ENCODE data around the gene MATK.

Gene MATK

DNA sequence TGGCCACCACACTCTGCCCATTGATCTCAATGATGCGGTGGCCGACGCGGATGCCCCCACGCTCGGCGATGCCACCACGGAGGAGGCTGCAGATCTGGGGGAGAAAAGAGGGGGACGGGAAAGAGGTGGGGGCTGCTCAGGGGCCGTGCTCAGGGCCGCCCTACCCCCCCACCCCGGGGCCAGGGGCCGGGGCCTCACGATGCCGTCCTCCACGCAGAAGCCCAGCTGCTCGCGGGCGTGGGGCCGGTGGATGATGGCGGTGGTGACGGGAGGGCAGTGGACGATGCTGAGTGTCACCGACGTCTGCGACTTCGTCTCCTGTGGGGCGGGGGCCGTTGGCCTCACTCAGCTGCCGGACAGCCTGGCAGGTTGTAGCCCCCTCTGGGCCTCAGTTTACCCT is 34.9 kb downstream of the MATK start:
- DNase-seq = no peak
- no peak for ATAC-seq

DNA sequence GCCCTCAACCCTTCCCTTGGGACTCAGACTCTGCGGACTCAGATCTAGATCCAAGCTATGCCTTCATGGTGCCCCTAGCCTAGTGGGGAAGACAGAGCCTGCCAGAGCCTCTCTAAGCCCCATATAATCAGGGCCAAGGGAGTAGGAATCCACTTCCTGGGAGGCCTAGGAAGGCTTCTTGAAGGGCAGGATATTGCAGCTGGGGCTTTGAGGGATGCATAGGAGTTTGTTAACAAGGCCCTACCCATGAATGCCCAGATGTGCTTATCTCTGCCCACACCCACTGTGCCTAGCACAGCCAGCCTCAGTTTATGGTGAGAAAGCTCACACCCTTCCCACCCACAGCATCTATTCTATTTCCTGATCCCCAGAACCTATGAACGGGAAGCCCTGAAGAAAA is 36.0 kb downstream of the MATK start:
- DNase-seq (no peak), ATAC-seq (no peak)

DNA sequence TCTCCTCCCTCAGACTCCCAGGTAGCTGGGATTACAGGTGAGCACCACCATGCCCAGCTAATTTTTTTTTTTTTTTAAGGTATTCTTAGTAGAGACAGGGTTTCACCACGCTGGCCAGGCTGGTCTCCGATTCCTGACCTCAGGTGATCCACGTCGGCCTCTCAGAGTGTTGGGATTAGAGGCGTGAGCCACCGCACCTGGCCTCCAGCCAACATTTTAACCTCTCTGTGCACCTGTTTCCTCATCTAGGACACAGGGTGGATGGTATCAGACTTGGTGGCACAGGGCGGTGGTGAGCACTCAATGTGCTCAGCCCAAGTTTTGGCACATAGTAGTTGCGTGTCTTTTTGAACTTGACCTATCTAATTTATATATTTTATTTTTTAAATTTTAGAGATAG is 37.2 kb downstream of the MATK start:
- ATAC-seq (no peak), DNase-seq (no peak)

DNA sequence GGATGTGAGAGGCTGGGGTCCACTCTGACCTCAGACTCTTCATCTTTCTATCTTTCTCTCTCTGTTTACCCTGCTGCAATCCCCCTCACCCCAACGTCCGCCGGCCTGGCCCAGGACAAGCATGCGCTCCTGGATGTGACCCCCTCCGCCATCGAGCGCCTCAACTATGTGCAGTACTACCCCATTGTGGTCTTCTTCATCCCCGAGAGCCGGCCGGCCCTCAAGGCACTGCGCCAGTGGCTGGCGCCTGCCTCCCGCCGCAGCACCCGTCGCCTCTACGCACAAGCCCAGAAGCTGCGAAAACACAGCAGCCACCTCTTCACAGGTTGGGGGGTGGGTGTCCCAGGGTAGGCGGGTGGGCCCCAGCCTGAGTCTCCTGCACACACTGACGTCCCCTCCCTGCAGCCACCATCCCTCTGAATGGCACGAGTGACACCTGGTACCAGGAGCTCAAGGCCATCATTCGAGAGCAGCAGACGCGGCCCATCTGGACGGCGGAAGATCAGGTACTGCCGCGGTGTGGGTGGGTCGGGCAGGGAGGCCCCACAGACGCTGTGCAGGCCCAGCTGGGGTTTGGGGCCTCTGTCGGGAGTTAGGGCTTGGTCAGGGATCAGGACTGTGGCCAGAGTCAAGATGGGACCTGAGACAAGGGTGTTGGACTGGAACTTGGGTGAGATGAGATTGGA is 39.7 kb downstream of the MATK start:
- DNase-seq (no peak), ATAC-seq (no peak)

DNA sequence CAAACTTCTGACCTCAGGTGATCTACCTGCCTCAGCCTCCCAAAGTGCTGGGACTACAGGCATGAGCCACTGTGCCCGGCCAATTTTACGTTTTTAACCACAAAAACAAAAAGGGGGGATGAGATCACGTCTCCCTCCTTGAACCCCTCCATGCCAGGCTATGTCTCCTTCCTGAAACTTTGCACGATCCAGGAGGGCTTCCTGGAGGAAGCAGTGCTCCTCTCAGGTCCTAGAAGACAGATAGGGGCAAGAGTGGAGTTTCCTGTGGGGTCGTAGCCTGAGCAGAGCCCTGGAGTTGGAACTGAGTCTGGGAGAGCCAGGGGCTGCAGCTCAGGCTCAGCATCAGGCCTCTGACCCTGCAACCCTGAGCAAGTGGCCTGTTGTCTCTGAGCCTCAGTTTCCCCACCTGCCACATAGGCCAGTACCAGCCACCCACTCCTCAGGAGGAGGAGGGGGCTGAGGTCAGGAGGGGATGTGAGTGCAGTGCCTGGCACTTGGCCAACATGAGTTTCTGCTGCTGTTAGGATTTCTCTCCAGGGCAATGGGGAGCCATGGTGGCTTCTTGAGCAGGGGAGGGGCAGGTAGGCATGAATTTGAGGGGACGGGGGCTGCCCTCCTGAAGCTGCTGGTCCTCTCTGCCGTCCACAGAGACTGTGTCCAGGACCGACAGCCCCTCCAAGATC is 40.7 kb downstream of the MATK start:
- DNase-seq (no peak), ATAC-seq (no peak)

DNA sequence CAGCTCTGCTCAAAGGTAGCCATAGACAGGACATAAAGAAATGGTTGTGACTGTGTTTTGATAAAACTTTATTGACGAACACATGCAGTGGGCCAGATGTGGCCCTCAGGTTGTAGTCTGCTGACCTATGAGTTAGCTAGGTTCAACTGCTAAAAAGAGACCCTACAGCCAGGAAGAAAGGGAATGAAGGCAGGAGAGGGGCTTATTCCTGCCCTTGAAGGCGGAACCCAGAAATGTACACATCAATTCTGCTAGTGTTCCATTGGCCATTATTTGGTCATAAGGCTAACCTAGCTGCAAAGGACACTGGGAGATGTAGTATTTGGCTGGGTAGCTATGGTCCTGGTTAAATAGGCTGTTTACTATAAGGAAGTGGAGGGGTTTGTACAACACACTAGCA is 42.7 kb downstream of the MATK start:
- DNase-seq (no peak), ATAC-seq (no peak)

DNA sequence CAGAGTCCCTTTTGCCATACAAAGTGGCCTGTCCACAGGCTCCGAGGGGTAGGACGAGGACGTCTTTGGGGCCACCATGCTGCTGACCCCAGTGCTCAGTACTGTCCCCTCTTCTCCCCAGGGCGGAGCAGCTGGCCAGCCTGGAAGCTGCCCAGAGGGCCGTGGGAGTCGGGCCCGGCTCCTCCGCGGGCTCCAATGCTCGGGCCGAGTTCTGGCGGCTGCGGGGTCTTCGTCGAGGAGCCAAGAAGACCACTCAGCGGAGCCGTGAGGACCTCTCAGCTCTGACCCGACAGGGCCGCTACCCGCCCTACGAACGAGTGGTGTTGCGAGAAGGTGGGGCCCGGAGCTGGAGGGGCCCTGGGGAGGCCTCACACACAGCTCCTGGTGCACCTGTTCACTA is 45.8 kb downstream of the MATK start:
- DNase-seq = no peak
- no peak for ATAC-seq

DNA sequence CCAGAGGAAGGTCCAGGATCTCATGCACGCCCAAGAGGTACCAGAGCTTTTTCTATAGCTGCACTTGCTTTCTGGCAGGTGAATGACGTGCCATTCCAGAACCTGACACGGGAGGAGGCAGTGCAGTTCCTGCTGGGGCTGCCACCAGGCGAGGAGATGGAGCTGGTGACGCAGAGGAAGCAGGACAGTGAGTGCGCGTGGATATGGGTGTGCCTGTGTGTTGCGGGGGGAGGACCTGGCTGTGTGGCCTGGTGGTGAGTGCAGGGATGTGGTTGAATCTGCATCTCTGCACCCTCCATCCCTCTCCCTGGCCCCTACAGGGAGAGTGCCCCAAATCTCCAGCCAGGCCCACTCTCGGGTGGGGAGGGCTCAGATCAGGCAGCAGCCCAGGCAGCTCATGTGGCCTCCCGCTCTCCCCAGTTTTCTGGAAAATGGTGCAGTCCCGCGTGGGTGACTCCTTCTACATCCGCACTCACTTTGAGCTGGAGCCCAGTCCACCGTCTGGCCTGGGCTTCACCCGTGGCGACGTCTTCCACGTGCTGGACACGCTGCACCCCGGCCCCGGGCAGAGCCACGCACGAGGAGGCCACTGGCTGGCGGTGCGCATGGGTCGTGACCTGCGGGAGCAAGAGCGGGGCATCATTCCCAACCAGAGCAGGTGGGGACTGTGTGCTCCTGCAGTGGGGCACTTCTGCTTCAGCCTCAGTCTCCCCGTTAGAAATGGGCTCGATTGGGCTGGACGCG is 47.5 kb downstream of the MATK start:
- DNase-seq (no peak), ATAC-seq (no peak)

DNA sequence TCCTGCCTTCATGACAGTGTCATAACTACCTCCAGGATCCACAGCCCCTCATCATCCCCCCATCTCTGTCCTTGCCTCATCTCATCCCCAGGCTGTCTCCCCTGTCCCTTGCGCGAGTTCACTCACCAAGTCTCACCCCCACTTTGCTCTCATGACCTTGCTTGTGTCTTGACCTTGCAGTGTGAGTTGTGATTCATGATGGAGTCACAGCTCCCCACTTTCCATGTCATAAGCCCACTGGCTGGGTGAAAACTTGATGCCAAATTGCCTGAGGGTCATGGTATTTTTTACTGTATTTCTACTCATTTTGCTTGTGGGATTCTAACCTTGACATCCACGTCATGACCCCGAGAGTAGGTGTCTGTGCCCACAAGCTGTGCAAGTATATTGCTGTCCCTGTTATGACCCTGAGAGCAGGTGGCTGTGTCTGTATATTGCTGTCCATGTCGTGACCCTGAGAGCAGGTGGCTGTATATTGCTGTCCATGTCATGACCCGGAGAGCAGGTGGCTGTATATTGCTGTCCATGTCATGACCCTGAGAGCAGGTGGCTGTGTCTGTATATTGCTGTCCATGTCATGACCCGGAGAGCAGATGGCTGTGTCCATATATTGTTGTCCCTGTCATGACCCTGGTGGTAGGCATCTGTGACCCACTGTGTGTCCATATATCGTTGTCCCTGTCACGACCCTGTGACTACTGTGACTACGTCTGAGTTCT is 48.5 kb downstream of the MATK start:
- no peak for DNase-seq
- no peak for ATAC-seq

DNA sequence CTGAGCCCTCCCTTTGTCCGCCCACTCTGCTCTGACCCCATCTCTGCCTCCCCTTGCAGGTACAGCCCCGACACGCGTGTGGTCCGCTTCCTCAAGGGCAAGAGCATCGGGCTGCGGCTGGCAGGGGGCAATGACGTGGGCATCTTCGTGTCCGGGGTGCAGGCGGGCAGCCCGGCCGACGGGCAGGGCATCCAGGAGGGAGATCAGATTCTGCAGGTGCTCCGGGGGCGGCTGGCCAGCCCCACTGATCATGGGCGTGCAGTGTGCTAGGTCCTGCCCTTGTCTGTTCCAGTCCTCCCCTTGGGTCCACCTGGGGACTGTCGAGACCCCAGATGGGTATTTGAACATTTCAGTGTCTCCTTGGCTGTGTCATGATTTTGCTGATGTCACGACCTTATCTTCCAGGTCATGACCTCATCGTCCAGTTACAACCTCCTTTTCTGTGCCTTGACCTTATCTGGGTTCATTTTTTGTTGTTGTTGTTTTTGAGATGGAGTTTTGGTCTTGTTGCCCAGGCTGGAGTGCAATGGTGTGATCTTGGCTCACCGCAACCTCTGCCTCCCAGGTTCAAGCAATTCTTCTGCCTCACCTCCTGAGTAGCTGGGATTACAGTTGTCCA is 50.0 kb downstream of the MATK start:
- DNase-seq (no peak), ATAC-seq (no peak)

DNA sequence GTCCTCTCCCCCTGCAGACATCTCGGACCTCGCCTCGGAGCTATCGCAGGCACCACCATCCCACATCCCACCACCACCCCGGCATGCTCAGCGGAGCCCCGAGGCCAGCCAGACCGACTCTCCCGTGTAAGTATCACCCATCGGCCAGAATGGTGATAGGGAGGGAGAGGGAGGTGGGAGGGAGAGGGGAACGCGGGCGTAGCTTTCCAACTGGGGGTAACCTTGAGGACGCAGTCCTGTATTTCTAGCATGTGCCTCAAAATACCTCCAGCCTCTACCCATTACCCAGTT is 51.9 kb downstream of the MATK start:
- DNase-seq (no peak), ATAC-seq (no peak)

DNA sequence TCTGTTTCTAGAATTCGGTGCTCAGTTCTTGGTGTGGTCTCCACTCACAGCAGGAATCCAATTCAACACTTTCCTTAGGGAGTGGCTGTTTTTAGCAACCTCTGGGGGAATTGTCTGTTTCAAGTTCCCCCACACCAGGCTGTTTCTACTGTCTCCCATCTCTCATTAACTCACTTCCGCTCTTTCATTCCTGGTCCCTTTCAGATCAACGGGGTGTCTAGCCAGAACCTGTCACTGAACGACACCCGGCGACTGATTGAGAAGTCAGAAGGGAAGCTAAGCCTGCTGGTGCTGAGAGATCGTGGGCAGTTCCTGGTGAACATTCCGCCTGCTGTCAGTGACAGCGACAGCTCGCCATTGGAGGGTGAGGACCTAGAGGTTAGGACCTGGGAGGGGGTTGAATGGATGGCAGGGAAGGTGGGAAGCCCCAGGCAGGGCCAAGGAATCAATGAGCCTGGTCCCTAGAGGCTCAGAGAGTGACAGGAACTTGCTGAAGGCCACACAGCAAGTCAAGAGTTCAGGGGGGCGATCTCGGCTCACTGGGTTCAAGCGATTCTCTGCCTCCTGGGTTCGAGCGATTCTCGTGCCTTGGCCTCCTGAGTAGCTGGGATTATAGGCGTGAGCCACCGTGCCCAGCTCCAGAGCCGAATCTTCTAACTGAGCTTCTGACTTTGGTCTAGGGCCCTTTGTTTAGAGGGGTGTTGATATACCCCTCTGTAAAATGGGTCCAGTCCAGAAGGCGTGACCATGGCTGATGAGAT is 52.5 kb downstream of the MATK start:
- DNase-seq (no peak), ATAC-seq (no peak)

DNA sequence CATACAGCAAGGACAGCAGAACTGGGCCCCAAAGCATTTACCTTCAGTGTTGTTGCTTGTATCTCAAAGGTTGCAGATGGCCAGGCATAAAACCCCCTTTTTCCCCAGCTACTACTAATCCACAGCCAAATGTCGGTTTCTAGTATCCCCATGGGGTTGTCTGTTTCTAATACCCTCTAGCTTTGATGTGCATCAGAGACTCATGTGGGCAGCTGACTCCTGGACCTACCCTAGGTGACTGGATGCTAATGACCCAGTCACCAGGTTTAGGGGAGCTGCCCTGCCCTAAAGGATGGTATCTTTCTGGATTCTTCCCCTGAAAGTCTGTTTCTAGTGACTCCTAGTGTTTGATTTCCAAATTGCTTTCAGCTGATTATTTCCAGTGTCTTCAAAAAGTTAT is 54.1 kb downstream of the MATK start:
- ATAC-seq (no peak), DNase-seq (no peak)

DNA sequence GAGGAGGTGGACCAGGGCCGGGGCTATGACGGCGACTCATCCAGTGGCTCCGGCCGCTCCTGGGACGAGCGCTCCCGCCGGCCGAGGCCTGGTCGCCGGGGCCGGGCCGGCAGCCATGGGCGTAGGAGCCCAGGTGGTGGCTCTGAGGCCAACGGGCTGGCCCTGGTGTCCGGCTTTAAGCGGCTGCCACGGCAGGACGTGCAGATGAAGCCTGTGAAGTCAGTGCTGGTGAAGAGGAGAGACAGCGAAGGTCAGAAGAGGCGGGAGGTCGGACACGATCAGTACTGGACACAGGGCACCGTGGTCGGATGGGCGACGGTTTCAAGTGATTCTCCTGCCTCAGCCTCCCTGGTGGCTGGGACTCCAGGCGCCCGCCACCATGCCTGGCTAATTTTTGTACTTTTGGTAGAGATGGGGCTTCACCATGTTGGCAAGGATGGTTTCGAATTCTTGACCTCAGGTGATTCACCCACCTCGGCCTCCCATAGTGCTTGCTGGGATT is 55.7 kb downstream of the MATK start:
- ATAC-seq (no peak), DNase-seq (no peak)

Measured in stimulated activated naive CD8-positive, alpha-beta T cell treated with anti-CD3 and anti-CD28 coated beads, Interleukin-15, Interleukin-2, amounts not matched to agents 100 U/mL and 50 U/mL, for 24 hours (primary cell).